HepG2 (cell line): Measurements from ENCODE around the gene CMPK1. TPM values are rescaled to one million over a fixed set of nuclear protein-coding genes. Genes with fewer than 3 reads are reported as not detected.
A peak's percentile ranks its signal among the peaks of the same experiment; 100 is the strongest.

ENCODE experiments used
- ARID2 ChIP-seq: sonication (generic); formaldehyde crosslinking; IDR thresholded peaks from 2 replicates; pipeline ENCODE4 v1.8.1; 2022; ENCODE audit warnings: mild to moderate bottlenecking, missing genetic modification reagents, borderline replicate concordance
- ASH2L ChIP-seq: fragments of 300-600, 200-600 bp; sonication (generic); IDR thresholded peaks from 2 replicates; pipeline ENCODE4 v1.7.0; 2017; ENCODE audit warnings: low read depth, mild to moderate bottlenecking, moderate library complexity, mixed read lengths, low read length; ENCODE audit not compliant: insufficient read length
- BCL6 ChIP-seq: IDR thresholded peaks from 2 replicates; pipeline ENCODE4 v1.6.1; 2016; ENCODE audit warnings: missing genetic modification reagents, missing compliant biosample characterization
- BORCS8-MEF2B ChIP-seq: sonication (generic); formaldehyde crosslinking; IDR thresholded peaks from 2 replicates; pipeline ENCODE4 v1.8.0; 2022; ENCODE audit warnings: mild to moderate bottlenecking, missing genetic modification reagents
- FOXK2 ChIP-seq: fragments of 450-650 bp; IDR thresholded peaks from 2 replicates; pipeline ENCODE4 v1.6.1; 2016
- FOXP4 ChIP-seq: sonication (generic); formaldehyde crosslinking; IDR thresholded peaks from 2 replicates; pipeline ENCODE4 v1.4.0; 2020; ENCODE audit warnings: missing genetic modification reagents
- GPBP1L1 ChIP-seq: sonication (generic); formaldehyde crosslinking; IDR thresholded peaks from 2 replicates; pipeline ENCODE4 v1.5.0; 2020; ENCODE audit warnings: mild to moderate bottlenecking, missing genetic modification reagents
- HBP1 ChIP-seq: IDR thresholded peaks from 2 replicates; pipeline ENCODE4 v1.6.1; 2016; ENCODE audit warnings: low read depth, control low read depth
- IRF2 ChIP-seq: IDR thresholded peaks from 2 replicates; pipeline ENCODE4 v1.6.1; 2018; ENCODE audit warnings: missing genetic modification reagents, missing compliant biosample characterization
- KLF6 ChIP-seq: IDR thresholded peaks from 2 replicates; pipeline ENCODE4 v1.8.0; 2016; ENCODE audit warnings: missing biosample characterization, missing genetic modification reagents
- MED8 ChIP-seq: sonication (generic); formaldehyde crosslinking; IDR thresholded peaks from 2 replicates; pipeline ENCODE4 v1.8.1; 2023; ENCODE audit warnings: mild to moderate bottlenecking, missing genetic modification reagents; ENCODE audit not compliant: insufficient replicate concordance
- NCOR1 ChIP-seq: fragments of 200-600 bp; sonication (generic); IDR thresholded peaks from 2 replicates; pipeline ENCODE4 v1.7.0; 2017; ENCODE audit warnings: antibody characterized with exemption, low read length, borderline replicate concordance
- PCBP1 ChIP-seq: fragments of 200-400 bp; formaldehyde crosslinking; IDR thresholded peaks from 2 replicates; pipeline ENCODE4 v1.6.1; 2017; ENCODE audit warnings: mild to moderate bottlenecking, low read depth, low read length, borderline replicate concordance
- PHF21A ChIP-seq: sonication (generic); formaldehyde crosslinking; IDR thresholded peaks from 2 replicates; pipeline ENCODE4 v1.5.0; 2020; ENCODE audit warnings: mild to moderate bottlenecking, missing genetic modification reagents
- PRDM15 ChIP-seq: sonication (generic); formaldehyde crosslinking; IDR thresholded peaks from 2 replicates; pipeline ENCODE4 v1.4.0; 2020; ENCODE audit warnings: missing genetic modification reagents
- RFX1 ChIP-seq: fragments of 450-650 bp; IDR thresholded peaks from 2 replicates; pipeline ENCODE4 v1.6.1; 2017
- RFXANK ChIP-seq: IDR thresholded peaks from 2 replicates; pipeline ENCODE4 v1.6.1; 2016
- SIN3A ChIP-seq: IDR thresholded peaks from 2 replicates; pipeline ENCODE4 v1.6.1; 2011; ENCODE audit warnings: low read depth, mild to moderate bottlenecking, control low read depth, low read length, borderline replicate concordance
- ZBTB25 ChIP-seq: IDR thresholded peaks from 2 replicates; pipeline ENCODE4 v1.6.1; 2018; ENCODE audit warnings: missing genetic modification reagents
- ZNF484 ChIP-seq: sonication (generic); formaldehyde crosslinking; IDR thresholded peaks from 2 replicates; pipeline ENCODE4 v1.5.1; 2020; ENCODE audit warnings: mild to moderate bottlenecking, low read depth, missing genetic modification reagents, borderline replicate concordance
- ZSCAN9 ChIP-seq: IDR thresholded peaks from 2 replicates; pipeline ENCODE4 v1.6.1; 2016; ENCODE audit warnings: borderline replicate concordance
- polyA plus RNA-seq, 8 experiments: library from polyadenylated mRNA; depleted of rRNA in 3 of 8; stranded (reverse) in 7 of 8; unstranded in 1 of 8; fragments of >200 nt; fragmentation: Illumina TruSeq in 4 of 8; extraction: Trizol in 4 of 8; gene quantifications; 2 replicates each; pipeline versions ENCODE4 v1.2.1 to v1.2.3, GENCODE V29; 2011 to 2016; ENCODE audit warnings: low read depth in 4 of 8, missing spikeins in 1 of 8, mixed read lengths in 1 of 8; ENCODE audit not compliant: insufficient read depth in 1 of 8
- total RNA-seq, 5 experiments: library from RNA; depleted of rRNA; stranded (reverse); fragments of >200 nt; fragmentation: Illumina TruSeq; extraction: Trizol; gene quantifications; 2 replicates each; pipeline ENCODE4 v1.2.3, GENCODE V29; 2016; ENCODE audit warnings: low read depth in 1 of 5

The CMPK1 gene
- total and polyA plus RNA-seq, 2 of the 13 experiments (the other 11 are each of a cell fraction or from before 2014, with no cell fraction given): 38.3 to 92.0 TPM

- TF ChIP-seq PRDM15 (0 out of 2 replicates have a peak, but pooled peaks have one; percentile 20), FOXP4 (CRISPR knock-in tag) (no peak), BCL6 (peak; percentile 9; the same call in 1 of the 2 replicates), PCBP1 (no peak), HBP1 (CRISPR knock-in tag) (peak; percentile 98), IRF2 (CRISPR knock-in tag) (no peak), FOXK2 (no peak), ASH2L (peak; percentile 86), ARID2 (CRISPR knock-in tag) (no peak), KLF6 (CRISPR knock-in tag) (no peak), PHF21A (CRISPR knock-in tag) (peak; percentile 76), SIN3A (peak; percentile 99), ZSCAN9 (no peak), GPBP1L1 (no peak), ZBTB25 (0 out of 2 replicates have a peak, but pooled peaks have one; percentile 28), BORCS8-MEF2B (CRISPR knock-in tag) (peak; percentile 96), RFXANK (CRISPR knock-in tag) (0 out of 2 replicates have a peak, but pooled peaks have one; percentile 46), RFX1 (no peak), MED8 (CRISPR knock-in tag) (peak; percentile 34), NCOR1 (no peak; the same call in 1 of the 2 replicates), ZNF484 (CRISPR knock-in tag) (no peak)
Observed at GRCh38 chr1:47313915-47314664, 19.5 kb upstream of the CMPK1 start, which contains the start of gene STIL (continued).
